GM21447 (cell line): ENCODE data around the gene ZNF467.
A peak's percentile ranks its signal among the peaks of the same experiment; 100 is the strongest.

Experiments
- ATAC-seq: cut with Tn5 transposase; IDR thresholded peaks from one replicate; pipeline ENCODE4 v1.9.1; 2021; ENCODE audit not compliant: unreplicated experiment

The ZNF467 gene

DNA sequence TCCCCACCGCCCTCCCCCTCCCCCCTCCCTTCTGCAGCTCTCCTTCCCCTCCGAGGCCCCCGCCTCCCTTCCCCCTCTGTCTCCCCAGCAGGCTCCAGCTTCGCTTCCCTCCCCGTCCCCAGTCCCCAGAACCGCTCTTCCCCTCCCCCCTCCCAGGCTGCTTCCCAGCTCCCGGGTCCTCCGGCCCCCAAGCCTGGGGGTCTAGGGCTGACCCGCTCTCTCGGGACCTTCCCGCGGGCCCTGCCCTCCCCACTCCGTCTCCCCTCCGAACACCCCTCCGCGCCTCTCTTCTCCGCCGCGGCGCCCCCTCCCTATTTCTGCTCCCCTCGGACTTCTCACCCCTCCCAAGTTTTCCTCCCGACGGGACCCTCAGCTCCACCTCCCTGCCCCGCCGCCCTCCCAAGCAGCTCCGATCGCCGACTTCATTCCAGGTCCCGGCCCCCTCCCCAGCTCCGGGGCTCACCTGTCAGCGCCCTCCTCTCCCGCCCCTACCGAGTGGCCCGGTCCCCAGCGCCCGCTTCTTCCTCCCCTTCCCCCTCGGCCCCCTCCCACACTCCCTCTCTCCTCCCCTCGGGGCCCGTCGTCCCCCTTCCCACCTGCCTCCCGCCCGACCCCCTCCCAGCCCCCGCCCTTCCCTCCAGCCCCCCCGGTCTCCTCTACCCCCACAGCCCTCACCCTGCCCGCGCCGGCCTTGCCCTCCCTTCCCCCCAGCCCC lies 990 bp downstream of the ZNF467 start:
- no peak for ATAC-seq

DNA sequence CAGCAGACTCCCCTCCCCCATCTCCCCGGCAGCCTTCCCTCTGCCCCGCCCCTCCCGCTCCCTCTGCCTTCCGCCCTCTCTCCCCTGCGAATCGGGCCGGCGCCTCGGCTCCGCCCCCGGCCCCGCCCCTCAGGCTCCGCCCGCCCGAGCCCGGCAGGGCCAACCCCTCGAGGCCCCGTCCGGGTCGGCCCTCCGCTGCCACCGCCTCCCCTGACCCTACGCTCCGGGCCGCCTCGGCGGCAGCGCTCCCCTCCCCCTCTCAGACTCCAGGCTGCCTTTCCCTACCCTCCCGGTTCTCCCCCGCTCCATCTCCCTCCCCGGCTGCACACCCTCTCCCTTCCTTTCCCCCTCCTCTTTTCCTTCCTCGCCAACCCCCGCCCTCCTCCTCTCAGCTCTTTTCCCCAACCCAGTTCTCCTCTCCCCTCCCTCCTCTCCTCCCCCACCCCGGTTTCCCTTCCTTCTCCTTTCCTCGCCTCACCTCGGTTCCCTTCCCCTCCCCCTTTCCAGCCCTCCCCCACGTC lies 1.6 kb downstream of the ZNF467 start:
- peak; percentile 91 for ATAC-seq

DNA sequence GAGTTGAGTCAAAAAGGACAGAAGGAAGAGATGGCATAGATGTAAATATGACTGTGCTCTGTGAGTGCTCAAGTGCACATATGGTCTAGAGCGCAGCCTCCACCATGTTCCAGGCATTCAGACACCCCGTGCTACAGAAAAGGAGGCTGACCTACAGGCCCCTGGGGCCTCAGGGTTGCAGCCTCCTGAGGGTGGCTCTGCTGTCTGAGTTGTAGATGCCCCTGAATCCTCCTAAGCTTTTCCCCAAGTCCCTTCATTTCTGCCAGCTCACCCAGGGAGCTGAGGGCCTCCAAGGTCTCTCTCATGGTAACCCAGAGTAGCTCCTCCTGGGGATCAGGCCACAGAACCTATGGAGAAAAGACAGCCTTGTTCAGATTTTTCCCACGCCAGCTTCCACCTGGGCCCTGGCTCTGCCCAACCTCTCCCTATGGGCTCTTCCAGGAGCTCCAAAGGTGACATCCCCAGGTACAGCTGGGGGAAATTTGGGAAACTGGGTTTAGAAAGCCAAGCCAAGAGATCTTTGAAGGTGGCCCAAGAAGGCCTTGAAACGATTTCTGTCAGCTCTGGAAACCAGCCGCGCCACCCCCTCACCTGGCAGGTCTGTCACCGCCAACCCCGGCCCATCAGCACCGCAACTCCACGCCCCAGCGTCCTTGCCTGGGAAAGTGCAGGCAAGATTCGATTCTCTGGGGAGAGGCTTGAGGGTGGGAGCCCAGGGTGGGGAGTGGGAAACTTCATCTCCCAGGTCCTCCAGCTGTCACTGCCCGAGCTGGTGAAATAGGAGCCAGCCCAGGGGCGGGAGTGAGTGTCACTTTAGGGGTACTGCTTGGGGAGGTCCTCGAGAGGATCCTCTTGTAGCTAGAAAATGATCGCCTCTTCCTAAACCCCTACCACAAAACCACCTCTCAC lies 2.4 kb downstream of the ZNF467 start:
- peak; percentile 13 for ATAC-seq

DNA sequence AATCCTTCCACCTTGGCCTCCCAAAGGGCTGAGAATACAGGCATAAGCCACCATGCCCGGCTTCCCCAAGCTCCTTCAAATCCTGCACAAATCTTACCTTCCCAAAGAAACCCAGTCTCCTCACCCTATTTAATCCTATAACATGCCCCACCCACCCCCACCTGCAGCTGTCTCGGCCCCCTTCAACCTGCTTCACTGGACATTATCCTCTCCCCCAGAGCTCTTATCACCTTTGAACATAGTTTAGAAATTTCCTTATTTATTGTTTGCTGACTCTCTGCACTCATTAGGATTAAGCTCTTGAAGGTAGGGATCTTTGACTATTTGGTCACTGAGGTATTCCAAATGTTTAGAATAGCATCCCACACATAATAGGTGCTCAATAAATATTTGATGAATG lies 3.5 kb downstream of the ZNF467 start:
- ATAC-seq = no peak

DNA sequence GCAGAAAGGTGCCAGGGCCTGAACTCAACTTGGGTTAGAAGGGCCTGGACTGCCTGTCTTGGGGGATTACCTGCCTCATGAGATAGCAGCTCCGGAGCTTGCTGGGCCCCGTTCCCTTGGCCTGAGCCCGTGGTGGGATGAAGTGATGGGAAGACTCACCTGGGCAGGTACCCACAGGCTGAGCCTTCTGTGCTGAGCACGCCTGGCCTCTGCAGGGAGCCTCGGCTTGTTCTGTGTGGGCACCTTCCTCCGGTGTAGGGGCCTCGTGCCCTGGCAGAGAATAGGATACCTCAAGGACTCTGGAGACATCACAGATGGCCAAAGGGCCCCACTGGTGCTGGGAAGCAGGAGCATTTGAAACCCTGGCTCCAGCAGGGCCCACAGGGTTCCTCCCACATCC lies 4.5 kb downstream of the ZNF467 start:
- no peak for ATAC-seq

DNA sequence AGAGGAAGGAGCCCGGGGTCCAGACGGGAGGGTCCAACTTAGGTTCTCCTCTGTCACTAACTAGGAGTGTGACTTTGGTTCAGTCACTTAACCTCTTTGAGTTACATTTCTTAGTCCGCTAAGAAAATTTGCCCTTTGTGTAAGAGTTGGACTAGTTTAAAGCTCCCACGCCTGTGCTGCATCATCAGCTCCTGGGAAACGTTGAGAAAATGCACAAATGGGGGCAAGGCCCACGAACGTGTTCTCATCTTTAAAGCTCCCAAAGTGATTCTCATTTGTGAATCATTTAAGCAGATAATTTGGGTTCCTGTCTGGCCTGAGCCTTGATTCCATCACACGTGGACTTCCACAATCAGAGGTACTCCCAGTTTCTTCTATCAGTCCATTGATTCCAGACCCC lies 6.3 kb downstream of the ZNF467 start:
- no peak for ATAC-seq

DNA sequence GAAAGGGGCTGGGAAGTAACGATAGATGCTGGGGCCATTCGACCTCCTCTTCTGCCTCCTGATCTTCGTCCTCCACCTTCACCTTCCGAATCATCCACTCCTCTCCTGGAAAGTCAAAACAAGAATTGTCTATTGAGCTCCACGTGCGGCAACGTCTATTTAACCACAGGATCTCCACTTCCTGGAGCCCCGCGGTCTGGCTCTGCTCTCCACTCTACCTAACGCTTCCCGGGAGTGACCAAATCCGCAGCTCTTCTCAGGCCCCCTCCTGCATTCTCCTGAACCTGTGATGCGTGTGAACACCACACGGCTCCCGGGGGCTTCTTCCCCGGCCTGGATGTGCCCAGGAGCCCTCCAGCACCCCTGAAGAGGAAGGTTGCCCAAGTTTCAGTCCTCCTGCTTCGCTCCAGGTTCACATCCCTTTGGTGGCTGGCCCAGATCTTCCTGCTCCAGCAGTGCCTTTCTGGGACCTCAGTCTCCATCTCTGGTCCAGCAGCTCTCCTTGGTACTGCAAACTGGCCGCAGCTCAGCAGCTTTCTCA lies 7.2 kb downstream of the ZNF467 start:
- no peak for ATAC-seq

DNA sequence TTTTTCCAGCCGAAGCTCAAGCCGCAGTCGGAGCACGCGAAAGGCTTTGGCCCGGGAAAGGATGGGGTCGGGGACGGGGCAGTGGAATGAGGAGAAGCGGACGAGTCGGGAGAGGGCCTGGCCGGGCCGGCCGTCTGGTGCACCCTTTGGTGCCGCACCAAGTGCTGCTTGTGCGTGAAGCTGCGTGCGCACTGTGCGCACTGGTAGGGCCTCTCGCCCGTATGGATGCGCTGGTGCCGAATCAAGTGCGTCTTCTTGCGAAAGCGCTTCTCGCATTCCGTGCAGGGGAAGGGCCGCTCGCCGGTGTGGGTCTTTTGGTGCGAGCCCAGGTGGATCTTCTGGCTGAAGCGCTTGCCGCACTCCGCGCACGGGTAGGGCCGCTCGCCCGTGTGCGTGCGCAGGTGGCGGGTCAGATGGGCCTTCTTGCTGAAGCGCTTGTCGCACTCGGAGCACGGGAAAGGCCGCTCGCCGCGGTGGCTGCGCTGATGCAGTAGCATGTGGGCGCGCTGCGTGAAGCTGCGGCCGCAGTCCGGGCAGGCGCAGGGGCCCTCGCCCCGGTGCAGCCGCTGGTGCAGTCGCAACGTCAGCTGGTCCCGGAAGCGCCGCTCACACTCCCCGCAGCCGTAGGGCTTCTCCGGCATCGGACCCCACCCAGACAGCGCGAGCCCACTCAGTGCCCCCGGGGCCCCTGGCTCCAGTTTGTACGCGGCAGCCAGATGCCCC lies 7.8 kb downstream of the ZNF467 start:
- ATAC-seq = no peak

DNA sequence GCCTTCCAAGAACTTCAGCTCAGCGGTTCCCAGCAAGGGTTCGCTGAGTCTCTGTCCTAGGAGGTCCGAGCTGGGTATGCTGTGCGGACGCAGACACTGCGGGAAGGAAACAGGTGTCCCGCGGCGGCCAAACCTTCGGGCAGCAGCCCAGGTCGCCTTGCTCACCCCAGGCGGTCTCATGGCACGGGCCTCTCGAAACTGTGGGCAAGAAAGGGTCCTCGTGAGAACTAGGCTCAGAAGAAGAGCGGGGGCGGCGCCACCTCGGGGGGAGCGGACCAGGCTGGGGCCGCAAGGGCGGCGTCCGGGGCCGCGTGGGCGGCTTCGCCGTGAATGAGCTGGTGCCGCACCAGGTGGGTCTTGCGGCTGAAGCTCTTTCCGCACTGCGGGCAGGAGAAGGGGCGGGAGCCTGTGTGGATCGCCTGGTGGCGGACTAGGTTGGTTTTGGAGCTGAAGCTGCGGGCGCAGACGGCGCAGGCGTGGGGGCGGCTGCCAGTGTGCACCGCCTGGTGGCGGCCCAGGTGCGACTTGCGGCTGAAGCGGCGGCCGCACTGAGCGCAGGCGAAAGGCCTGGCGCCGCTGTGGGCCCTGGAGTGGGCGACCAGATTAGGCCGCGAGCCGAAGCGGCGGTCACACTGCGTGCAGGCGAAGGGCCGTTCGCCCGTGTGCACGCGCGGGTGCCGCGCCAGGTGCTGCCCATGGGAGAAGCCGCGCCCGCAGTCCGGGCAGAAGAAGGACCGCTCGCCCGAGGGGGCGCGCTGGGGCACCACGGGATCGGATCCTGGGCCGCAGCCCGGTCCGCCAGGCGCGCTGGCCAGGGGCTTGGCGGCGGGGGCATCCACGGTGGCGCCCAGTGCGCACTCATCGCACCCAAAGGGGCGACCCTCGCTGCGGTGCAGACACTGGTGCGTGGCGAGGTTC lies 8.6 kb downstream of the ZNF467 start:
- ATAC-seq = no peak

DNA sequence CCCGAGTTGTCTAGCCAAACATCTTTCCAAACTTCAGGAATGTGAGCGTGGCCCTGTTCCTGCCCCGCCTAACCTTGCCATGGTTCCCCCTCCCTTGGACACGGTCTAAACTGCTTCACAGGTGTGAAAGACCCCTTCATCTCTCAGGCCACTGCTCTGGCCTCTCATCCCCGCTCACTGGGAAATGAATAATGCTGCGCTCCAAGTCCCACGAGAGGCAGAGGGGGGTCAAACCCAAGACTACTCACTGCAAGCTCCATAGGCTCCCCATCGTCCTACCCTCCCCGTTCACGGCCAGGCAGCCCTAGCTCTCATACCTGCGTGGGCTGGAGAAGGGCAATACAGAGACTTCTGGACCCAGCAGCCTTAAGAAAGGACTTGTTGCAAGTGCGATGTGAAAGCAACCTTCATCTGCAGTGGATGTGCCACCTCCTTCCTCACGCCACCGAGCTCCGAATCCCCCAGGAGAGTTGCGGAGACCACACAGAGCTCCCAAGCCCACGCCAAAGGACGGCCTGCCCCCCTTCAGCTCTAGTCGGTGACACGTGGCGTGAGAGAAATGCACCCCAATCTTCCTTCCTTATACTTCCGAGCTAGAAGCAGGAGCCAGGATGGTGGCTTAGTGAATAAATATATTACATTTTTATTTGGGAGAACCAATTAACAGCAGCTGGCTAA lies 9.7 kb downstream of the ZNF467 start:
- no peak for ATAC-seq

DNA sequence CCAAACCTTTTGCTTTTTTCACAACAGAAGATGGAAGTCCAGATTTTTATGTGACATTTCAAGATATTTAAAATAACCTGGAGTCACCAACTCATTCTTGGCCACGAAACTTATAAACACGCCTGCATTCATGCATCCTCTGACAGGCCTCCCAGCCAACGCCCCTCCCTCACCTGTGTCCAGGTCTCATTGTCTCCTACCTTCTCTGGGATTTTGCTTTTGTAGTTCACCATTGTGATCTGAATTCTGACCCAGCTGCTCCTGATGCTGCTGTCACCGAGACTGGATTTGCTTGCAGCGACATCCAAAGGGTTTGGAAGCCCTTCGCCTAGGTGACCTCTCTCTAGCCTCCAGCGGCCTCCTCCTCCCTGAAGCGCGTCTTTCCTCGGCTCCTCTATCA lies 10.8 kb downstream of the ZNF467 start:
- ATAC-seq = no peak

DNA sequence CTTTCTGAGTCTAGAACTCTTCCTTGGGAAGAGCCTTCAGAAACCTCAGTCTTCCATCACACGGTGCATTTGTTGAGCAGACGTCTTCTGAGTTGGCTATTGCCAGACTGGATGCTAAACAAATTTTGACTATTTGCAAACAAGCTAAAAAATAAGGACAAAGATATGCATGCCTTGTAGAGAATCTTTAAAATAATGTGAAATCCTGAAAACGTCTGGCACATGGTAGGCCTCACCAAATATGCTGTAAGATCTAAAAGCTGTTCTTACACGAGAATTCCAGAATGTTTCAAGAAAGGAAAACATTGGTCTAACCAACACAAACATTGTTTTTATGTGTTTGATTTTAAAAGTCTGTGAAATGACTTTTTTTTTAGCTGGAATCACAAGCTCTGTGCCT lies 11.3 kb downstream of the ZNF467 start:
- ATAC-seq = no peak

DNA sequence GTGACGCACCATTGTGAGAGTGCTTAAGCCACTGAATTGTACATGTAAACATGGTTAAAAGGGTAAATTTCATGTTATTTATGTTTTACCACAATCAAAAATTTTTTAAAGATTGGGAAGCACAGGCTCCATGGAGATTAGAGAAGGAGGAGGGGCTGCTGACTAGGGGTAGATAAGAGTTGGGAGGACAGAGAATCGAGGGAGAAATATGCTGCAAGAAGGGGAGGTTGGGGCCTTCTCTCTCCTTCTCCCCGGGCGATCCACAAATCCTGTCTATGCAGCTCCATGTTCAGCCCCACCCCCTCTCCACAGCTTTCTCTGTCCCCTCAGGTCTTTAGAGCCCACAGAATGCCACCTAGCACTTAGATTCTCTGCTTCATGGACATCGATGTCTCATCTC lies 12.1 kb downstream of the ZNF467 start:
- ATAC-seq = no peak

DNA sequence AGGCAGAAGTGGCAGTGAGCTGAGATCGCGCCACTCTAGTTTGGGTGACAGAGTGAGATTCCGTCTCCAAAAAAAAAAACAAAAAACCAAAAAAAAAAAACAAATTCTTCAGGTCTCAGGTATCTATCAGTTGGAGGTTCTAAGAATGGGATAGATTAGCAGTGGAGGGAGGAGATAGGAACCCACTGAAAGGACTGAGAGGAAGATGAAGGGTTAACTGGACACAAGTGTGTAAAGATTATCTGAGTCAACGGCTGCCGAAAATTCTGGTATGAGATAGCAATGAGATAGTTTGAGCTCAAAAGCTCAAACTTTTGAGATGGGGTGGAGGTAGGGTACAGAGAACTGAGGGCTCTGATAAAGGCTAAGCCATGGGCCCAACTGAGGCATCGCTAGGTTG lies 12.8 kb downstream of the ZNF467 start:
- ATAC-seq = no peak

DNA sequence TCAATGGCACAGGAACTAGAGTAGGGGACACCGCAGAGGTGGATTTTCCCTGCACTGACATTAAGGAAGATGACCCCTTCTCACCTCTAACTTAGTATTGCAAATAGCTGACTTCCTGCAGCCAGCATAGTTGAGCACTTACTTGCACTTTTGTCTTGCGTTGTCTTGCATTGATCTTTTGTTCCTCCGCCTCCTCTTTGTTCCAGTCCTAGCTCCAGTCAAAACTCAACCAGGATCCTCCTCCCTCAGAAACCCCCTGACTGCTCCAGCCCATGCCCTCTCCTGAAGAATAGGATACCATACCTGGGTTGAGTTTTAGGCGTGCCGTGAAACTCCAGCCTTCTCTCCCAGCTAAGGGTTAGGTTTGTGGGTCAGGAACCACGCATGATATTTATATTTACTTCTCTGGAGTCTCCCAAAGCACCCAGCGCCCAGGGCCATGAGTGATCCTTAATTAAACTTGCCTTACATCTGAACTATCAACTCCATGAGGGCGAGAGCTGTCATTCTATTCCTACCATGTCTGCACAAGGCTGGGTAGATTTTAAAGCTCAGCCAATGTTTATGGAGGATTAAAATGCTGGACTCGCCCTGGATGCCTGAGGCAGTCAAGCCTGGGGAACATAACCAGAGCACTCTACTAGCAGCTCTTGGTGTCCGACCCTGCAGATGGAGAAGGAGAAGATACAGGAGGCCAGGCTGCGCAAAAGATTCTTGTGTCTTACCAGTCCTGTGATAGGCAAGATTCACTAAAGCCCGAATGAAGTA lies 14.1 kb downstream of the ZNF467 start:
- ATAC-seq = no peak

DNA sequence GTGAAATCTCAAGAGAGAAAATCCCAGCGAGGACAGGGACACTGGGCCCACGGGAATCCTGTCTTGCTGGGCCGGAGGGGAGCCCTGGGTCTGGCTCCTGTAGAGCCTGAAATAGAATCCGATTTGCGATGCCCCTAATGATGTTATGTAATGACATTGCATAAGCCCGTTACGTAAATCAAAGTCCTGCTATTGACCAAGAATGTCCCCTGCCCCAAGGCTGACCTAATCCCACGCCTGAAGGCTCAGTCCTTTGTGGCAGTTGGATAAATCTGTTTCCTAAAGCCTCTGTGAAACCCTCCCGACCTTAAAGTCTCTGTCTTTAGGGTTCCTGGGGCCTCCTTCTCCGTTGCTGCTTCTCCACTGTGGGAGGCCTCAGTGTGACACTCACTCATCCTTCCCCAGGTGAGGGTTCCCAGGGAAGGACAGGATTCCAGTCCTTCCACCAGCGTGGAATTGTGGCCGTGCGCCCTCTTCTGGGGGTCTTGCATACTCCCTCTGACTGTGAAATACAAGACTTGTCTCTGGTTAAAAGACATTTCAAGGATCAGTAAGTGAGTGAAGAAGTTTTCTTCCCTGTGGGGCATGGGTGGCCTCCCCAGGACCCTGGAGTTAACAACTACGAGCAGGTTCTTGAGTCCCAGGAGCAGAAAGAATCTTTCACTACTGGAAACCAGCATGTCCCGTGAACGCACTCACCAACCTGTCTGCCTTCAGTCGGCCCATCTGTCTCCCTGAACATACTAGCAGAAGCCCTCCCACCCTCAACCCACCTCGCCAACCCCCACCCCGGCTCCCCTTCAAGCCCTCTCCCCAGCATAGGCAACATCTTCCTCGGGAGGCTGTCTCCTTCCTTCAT lies 19.8 kb downstream of the ZNF467 start:
- ATAC-seq = no peak

DNA sequence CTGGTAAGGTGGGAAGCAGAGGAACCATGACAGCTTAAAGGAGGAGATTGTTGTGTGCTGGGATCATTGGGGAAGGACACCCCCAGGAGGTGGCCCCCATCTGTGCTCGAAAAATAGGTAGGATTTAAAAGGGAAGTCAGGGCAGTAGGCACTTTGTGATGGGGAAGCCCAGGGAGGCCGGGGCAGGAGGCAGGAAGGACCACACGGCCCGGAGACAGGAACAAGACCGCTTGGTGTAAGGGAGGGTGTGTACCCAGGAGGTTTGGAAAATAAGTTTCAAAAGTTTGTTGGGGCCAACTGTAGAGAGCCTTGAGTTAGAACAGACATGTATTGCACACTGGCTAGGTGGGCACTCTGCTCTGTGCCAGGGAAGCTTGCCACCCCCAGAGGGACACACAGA lies 20.7 kb downstream of the ZNF467 start:
- ATAC-seq = no peak
